NCI-H82 (cell line): ENCODE results near the gene TUBB.
"Not testable (repeated sequence)": the region's sequence is repeated elsewhere in the genome, so short reads cannot be mapped to it uniquely, and the experiment has no call there.

Experiments
- DNase-seq: peaks from one replicate; lab custom pipeline; 2025; lab: John Stamatoyannopoulos, UW

The TUBB gene

GRCh38 chr6:30761791-30762429 is 41.8 kb downstream of the TUBB start:
- no peak for DNase-seq

GRCh38 chr6:30763155-30763617 is 43.0 kb downstream of the TUBB start:
- no peak for DNase-seq

DNA sequence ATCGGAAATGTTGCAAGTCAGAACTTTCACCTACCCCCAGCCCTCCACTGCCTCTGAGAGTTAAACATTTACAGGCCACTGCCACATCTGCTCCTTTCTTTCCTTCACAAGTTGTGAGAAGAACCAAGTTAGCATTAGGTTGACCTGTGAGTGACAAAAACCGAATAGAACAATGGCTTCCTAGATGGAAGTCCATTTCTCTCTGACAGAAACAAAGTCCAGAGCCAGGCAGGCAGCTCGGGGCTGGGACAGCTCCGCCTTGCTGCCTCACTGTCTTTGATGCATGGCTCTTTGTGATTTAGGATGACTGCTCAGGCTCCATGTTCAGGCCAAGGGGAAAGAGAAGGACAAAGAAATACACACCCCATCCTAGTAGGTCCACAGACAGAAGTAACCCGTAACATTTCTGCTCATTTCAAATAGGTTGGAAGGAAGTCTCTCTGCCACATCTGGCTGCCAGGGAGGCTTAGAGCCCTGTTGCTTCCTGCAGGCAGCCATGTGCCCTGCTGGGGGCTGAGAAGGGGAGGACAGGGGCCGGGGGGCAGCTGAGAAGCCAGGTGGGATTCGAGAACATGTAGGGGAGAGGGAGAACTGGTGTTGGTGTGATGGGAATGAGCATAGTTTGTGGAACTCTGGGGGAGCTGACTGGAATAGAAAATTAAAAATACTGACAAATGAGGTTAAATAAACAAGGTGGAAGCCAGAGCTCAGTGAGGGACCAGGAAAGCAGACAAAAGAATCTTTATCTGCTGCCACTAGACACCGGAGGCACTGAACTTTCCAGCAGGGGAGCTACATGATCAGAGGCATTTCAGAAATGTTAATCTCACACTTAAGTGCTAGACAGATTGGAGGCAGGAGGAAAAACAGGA is 43.7 kb downstream of the TUBB start:
- peak; percentile 82 for DNase-seq

- not testable (repeated sequence) for DNase-seq
Observed at GRCh38 chr6:30764490-30765043, 44.4 kb downstream of the TUBB start.

GRCh38 chr6:30765495-30765894 is 45.3 kb downstream of the TUBB start:
- peak; percentile 38 for DNase-seq

- DNase-seq: no peak
Observed at GRCh38 chr6:30766461-30767157, 46.5 kb downstream of the TUBB start.

GRCh38 chr6:30767158-30767943 is 47.2 kb downstream of the TUBB start:
- DNase-seq: no peak

- DNase-seq: no peak
Observed at GRCh38 chr6:30767944-30768301, 47.8 kb downstream of the TUBB start.

DNA sequence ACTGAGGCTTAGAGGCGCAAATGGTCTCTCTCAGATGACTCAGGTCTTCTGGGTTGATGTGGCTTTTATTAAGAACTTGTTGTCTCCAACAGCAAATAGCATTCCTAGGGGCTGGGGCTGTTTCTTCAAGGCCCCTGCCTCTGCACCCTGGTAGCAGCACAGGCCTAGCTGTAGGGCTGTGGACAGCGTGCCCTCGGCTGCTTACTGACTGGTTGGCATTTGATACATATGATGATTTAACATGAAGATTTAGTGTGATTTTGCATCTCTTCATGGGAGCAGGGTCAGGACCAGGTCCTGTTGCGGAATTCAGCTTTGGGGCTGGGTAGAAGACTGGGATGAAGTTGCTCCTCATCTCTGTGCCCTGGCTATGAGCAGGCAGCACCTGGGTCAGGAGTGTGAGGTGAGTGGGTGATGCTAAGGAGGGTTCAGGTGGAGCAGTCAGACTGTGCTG is 48.5 kb downstream of the TUBB start:
- DNase-seq: no peak

DNA sequence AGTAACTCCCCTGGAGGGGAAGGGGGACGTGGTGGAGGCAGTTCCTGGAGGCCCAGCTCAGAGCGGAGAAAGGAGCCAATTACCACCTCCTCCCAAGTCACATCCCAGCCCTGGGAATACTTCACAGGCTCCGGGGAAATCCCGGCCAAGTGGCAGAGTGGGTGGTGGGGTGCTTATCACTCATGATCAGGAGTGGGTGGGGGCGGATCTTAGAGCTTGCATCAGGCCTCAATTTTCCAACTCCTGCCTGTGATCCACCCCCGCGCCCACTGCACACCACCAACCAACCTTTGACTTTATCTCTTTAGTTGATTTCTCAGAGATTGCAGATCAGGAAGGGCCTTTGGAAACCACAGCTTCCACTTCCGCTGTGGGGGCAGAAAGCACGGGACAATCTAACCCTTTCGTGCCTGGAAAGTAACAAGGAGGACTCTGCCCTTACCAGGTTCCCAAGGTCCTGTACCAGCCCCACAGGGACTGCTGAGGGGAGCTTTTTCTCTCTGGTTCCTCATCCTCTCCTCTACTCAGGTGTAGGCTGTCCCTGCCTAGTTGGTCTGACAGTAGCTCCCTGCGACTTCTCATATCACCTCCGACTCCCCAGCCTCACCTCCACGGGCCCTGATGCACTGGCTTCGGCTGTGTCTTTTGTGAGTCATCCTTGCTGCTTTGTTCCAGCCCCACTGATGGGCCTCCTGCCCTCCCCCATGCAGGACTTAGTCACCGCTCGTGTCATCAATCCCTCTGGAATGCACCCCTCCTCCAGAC is 49.1 kb downstream of the TUBB start:
- DNase-seq: no peak

DNA sequence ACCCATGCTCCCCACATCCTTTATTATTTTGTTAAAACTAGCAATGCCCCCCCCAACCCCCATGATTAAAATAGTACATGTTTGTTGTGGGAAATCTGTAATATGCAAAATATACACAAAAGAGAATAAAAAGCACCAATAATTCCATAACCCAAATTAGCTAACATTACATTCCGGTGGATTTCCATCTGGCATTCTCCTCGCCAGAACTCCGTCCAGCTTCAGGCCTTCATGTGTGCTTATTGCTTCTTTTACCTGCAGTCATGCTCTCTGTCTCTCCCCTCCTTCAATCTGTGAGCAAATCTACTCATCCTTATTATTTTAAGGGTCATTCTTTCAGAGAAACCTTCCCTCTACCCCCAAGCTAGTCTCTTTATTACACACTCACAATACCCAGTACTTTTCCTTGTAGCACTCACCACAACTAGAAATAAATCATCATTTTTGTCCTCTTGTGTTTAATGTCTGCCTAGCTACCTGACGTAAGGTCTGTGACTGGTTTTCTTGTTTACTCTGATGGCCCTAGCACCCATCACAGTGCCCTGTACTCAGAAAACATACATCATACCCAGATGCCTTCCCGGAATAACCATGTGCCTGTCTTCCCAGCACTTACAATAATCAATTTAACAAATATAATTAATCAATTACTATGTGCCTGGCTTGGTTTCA is 49.8 kb downstream of the TUBB start:
- no peak for DNase-seq

- no peak for DNase-seq
Observed at GRCh38 chr6:30770592-30770991, 50.4 kb downstream of the TUBB start.

GRCh38 chr6:30774701-30775100 is 54.5 kb downstream of the TUBB start:
- DNase-seq: no peak
